BLaER1 treated with 17β-estradiol and CSF1 and Interleukin-3, amounts not matched to agents 10 nM and 100 nM (cell line): ENCODE results near the gene ZNF148.

ENCODE experiments used
- H3K27ac ChIP-seq, 11 experiments: shearing (Covaris generic); formaldehyde crosslinking; 2 replicates each; pipeline ENCODE4 v1.8.1; 2022
- H3K27me3 ChIP-seq, 11 experiments: shearing (Covaris generic); formaldehyde crosslinking; 2 replicates each; pipeline ENCODE4 v1.8.1; 2022
- H3K36me3 ChIP-seq, 11 experiments: shearing (Covaris generic); formaldehyde crosslinking; 2 replicates each; pipeline ENCODE4 v1.8.1; 2022
- H3K4me1 ChIP-seq, 10 experiments: shearing (Covaris generic); formaldehyde crosslinking; 2 replicates each; pipeline ENCODE4 v1.8.1; 2022
- H3K4me2 ChIP-seq, 11 experiments: shearing (Covaris generic); formaldehyde crosslinking; 2 replicates each; pipeline ENCODE4 v1.8.1; 2022
- H3K4me3 ChIP-seq, 10 experiments: shearing (Covaris generic); formaldehyde crosslinking; 2 replicates each; pipeline ENCODE4 v1.8.1; 2022
- H3K9ac ChIP-seq, 11 experiments: shearing (Covaris generic); formaldehyde crosslinking; 2 replicates each; pipeline ENCODE4 v1.8.1; 2022
- H3K9me3 ChIP-seq, 11 experiments: shearing (Covaris generic); formaldehyde crosslinking; replicated peaks in 1 of 11; 2 replicates each; pipeline ENCODE4 v1.8.1; 2022
- H4K20me1 ChIP-seq, 11 experiments: shearing (Covaris generic); formaldehyde crosslinking; 2 replicates each; pipeline ENCODE4 v1.8.1; 2022
- Cebpa-rat ChIP-seq, 11 experiments: shearing (Covaris generic); IDR thresholded peaks; 2 replicates each; pipeline ENCODE4 v1.8.1; 2022

The ZNF148 gene

GRCh38 chr3:125318167-125318865 is 56.8 kb downstream of the ZNF148 start:
- no peak overlapping the region for H3K27ac ChIP-seq
- H3K36me3 ChIP-seq, result peaks cover 27 to 86% (median 64%) of the 10 kb centered on the region in 11 experiments

GRCh38 chr3:125317761-125318160 is 57.4 kb downstream of the ZNF148 start:
- Histone ChIP-seq H3K9me3 (peaks cover 0 to 6% (median 0%) of the 10 kb centered on the region in 11 experiments; a peak in 4 of 22 replicates), H3K4me2 (peak overlapping the region in 6 of 11 experiments; percentile 2 to 50 (median 34); a peak in 9 of 22 replicates), H3K4me1 (peaks cover 9 to 40% (median 24%) of the 10 kb centered on the region in 10 experiments), H3K4me3 (no peak overlapping the region), H3K9ac (no peak overlapping the region), H4K20me1 (peaks cover 0 to 87% (median 0%) of the 10 kb centered on the region in 11 experiments; a peak in 8 of 22 replicates), H3K27ac (no peak overlapping the region), H3K27me3 (no peaks in the 10 kb centered on the region), H3K36me3 (peaks cover 28 to 86% (median 65%) of the 10 kb centered on the region in 11 experiments)
- no peak for TF ChIP-seq Cebpa-rat (IDR thresholded peaks at IDR 0.05)

More at GRCh38 chr3:125318167-125318865, 56.8 kb downstream of the ZNF148 start:
- Histone ChIP-seq H3K4me3 (no peak overlapping the region), H3K9me3 (peaks cover 0 to 6% (median 0%) of the 10 kb centered on the region in 11 experiments; a peak in 2 of 22 replicates), H3K4me2 (peak overlapping the region in 10 of 11 experiments; percentile 2 to 50 (median 22); a peak in 15 of 22 replicates), H3K4me1 (peaks cover 9 to 37% (median 21%) of the 10 kb centered on the region in 10 experiments), H3K27me3 (no peaks in the 10 kb centered on the region), H4K20me1 (peaks cover 0 to 84% (median 0%) of the 10 kb centered on the region in 11 experiments; a peak in 8 of 22 replicates), H3K9ac (no peak overlapping the region)
- TF ChIP-seq Cebpa-rat (IDR thresholded peaks at IDR 0.05), result no peak

- no peak overlapping the region for H3K4me3 ChIP-seq
- no peak overlapping the region for H3K9ac ChIP-seq
- peaks cover 0 to 9% (median 4%) of the 10 kb centered on the region in 11 experiments; a peak in 7 of 22 replicates for H3K9me3 ChIP-seq
- peak overlapping the region in 8 of 11 experiments; percentile 14 to 74 (median 38); a peak in 12 of 22 replicates for H3K4me2 ChIP-seq
- peaks cover 28 to 86% (median 66%) of the 10 kb centered on the region in 11 experiments for H3K36me3 ChIP-seq
- H3K27ac ChIP-seq, result no peak overlapping the region; a peak in 1 of 22 replicates
- peaks cover 9 to 40% (median 24%) of the 10 kb centered on the region in 10 experiments for H3K4me1 ChIP-seq
- no peak for TF ChIP-seq Cebpa-rat (IDR thresholded peaks at IDR 0.05)
- H3K27me3 ChIP-seq, result no peaks in the 10 kb centered on the region
- peaks cover 0 to 89% (median 0%) of the 10 kb centered on the region in 11 experiments; a peak in 8 of 22 replicates for H4K20me1 ChIP-seq
Observed at GRCh38 chr3:125316949-125317348, 58.2 kb downstream of the ZNF148 start.

- Histone ChIP-seq H3K4me1 (peaks cover 9 to 41% (median 26%) of the 10 kb centered on the region in 10 experiments), H3K9me3 (peaks cover 0 to 16% (median 5%) of the 10 kb centered on the region in 11 experiments; a peak in 7 of 22 replicates), H3K4me2 (peak overlapping the region in 6 of 11 experiments; percentile 21 to 74 (median 44); a peak in 9 of 22 replicates), H3K4me3 (no peak overlapping the region), H3K36me3 (peaks cover 29 to 84% (median 67%) of the 10 kb centered on the region in 11 experiments), H3K27me3 (no peaks in the 10 kb centered on the region), H4K20me1 (peaks cover 0 to 90% (median 0%) of the 10 kb centered on the region in 11 experiments; a peak in 7 of 22 replicates), H3K9ac (no peak overlapping the region), H3K27ac (no peak overlapping the region; a peak in 1 of 22 replicates)
- TF ChIP-seq Cebpa-rat (IDR thresholded peaks at IDR 0.05), result no peak
Observed at GRCh38 chr3:125316246-125316645, 58.9 kb downstream of the ZNF148 start.

GRCh38 chr3:125313060-125313635 is 62.0 kb downstream of the ZNF148 start:
- Histone ChIP-seq H3K9ac (no peak overlapping the region), H3K4me1 (peaks cover 9 to 52% (median 27%) of the 10 kb centered on the region in 10 experiments), H3K4me2 (0 out of 22 replicates have a peak overlapping the region, but pooled peaks of 2 of the 11 experiments have one; percentile 8 to 14), H3K27me3 (no peaks in the 10 kb centered on the region), H3K27ac (no peak overlapping the region), H3K9me3 (peaks cover 9 to 27% (median 21%) of the 10 kb centered on the region in 11 experiments; a peak in 19 of 22 replicates), H3K36me3 (peaks cover 44 to 85% (median 65%) of the 10 kb centered on the region in 11 experiments), H4K20me1 (peaks cover 0 to 90% (median 6%) of the 10 kb centered on the region in 11 experiments; a peak in 8 of 22 replicates), H3K4me3 (no peak overlapping the region)
- TF ChIP-seq Cebpa-rat (IDR thresholded peaks at IDR 0.05), result 0 out of 22 replicates have a peak, but pooled peaks of 1 of the 11 experiments have one; percentile 9

GRCh38 chr3:125310623-125311081 is 64.5 kb downstream of the ZNF148 start:
- peak overlapping the region; percentile 75 to 86 (median 81) for H3K4me2 ChIP-seq
- peak overlapping the region in 8 of 11 experiments; percentile 7 to 54 (median 37); a peak in 11 of 22 replicates for H3K27ac ChIP-seq
- H3K4me1 ChIP-seq, result peaks cover 6 to 28% (median 13%) of the 10 kb centered on the region in 10 experiments
- H3K36me3 ChIP-seq, result peaks cover 53 to 92% (median 68%) of the 10 kb centered on the region in 11 experiments
- peak overlapping the region; percentile 41 to 64 (median 51) for H3K4me3 ChIP-seq
- H3K27me3 ChIP-seq, result no peaks in the 10 kb centered on the region
- peaks cover under 1 to 90% (median 16%) of the 10 kb centered on the region in 11 experiments; a peak in 11 of 22 replicates for H4K20me1 ChIP-seq
- peak overlapping the region in 8 of 11 experiments; percentile 18 to 60 (median 44); a peak in 11 of 22 replicates for H3K9ac ChIP-seq
- no peak for TF ChIP-seq Cebpa-rat (IDR thresholded peaks at IDR 0.05)
- peaks cover 16 to 37% (median 24%) of the 10 kb centered on the region in 11 experiments; a peak in 21 of 22 replicates for H3K9me3 ChIP-seq

GRCh38 chr3:125309476-125309875 is 65.6 kb downstream of the ZNF148 start:
- Histone ChIP-seq H3K36me3 (peaks cover 50 to 92% (median 68%) of the 10 kb centered on the region in 11 experiments), H3K4me2 (no peak overlapping the region), H3K9ac (no peak overlapping the region), H3K4me3 (no peak overlapping the region), H4K20me1 (peaks cover 7 to 90% (median 27%) of the 10 kb centered on the region in 11 experiments; a peak in 16 of 22 replicates), H3K27ac (no peak overlapping the region), H3K9me3 (peaks cover 16 to 37% (median 24%) of the 10 kb centered on the region in 11 experiments; a peak in 21 of 22 replicates), H3K27me3 (no peaks in the 10 kb centered on the region), H3K4me1 (peaks cover 6 to 23% (median 13%) of the 10 kb centered on the region in 10 experiments)
- no peak for TF ChIP-seq Cebpa-rat (IDR thresholded peaks at IDR 0.05)

GRCh38 chr3:125306620-125307019 is 68.5 kb downstream of the ZNF148 start:
- Histone ChIP-seq H3K4me1 (peaks cover 6 to 20% (median 12%) of the 10 kb centered on the region in 10 experiments), H3K27ac (no peak overlapping the region), H3K9me3 (peaks cover 10 to 32% (median 25%) of the 10 kb centered on the region in 11 experiments; a peak in 19 of 22 replicates), H3K27me3 (no peaks in the 10 kb centered on the region), H3K4me2 (no peak overlapping the region), H3K36me3 (peaks cover 57 to 95% (median 76%) of the 10 kb centered on the region in 11 experiments), H3K9ac (no peak overlapping the region), H3K4me3 (no peak overlapping the region), H4K20me1 (peaks cover 12 to 100% (median 46%) of the 10 kb centered on the region in 11 experiments; a peak in 19 of 22 replicates)
- no peak for TF ChIP-seq Cebpa-rat (IDR thresholded peaks at IDR 0.05)
